ENCODE measurements around the gene FKBP2. TPM values are rescaled to one million over a fixed set of nuclear protein-coding genes. Genes with fewer than 3 reads are reported as not detected.

Gene FKBP2
- polyA plus RNA-seq, 1 experiment = 29.9 TPM

- peak; percentile 100 for DNase-seq (ENCODE audit: low read depth, low spot score)
- Histone ChIP-seq H3K9me3 (ENCODE audit: control insufficient read depth, insufficient read depth, low read length) (no peaks in the 10 kb centered on the region; the same call in 1 of the 2 replicates), H3K27ac (ENCODE audit: low read depth, low read length) (peak overlapping the region; percentile 95), H3K4me3 (ENCODE audit: low read depth, low read length) (peak overlapping the region; percentile 74), H3K27me3 (ENCODE audit: control insufficient read depth, insufficient read depth, low read length) (no peaks in the 10 kb centered on the region)
- no peak; the same call in 1 of the 2 replicates for TF ChIP-seq CTCF (IDR thresholded peaks at IDR 0.05; ENCODE audit: low read depth, low read length)
- ChIA-PET POLR2A (interaction anchor here (0.7 to 4.1 kb wide), 11 partner anchors 15 to 96 kb away, joined by 3 to 28 read pairs (median 4); partner anchors contain the start of genes BAD, GPR137, PRDX5 and STIP1), CTCF (interaction anchor here (1.0 to 4.0 kb wide), 5 partner anchors 19 to 86 kb away, joined by 3 to 24 read pairs (median 10); partner anchors contain the start of genes CATSPERZ and PLCB3)
These were observed 28.8 kb downstream of the FKBP2 start for GRCh38 chr11:64269540-64270220.

GRCh38 chr11:64275031-64275800 lies 34.3 kb downstream of the FKBP2 start:
- POLR2A ChIA-PET = no interaction called here
- Histone ChIP-seq H3K27me3 (ENCODE audit: control insufficient read depth, insufficient read depth, low read length) (no peaks in the 10 kb centered on the region), H3K27ac (ENCODE audit: low read depth, low read length) (no peak overlapping the region), H3K9me3 (ENCODE audit: control insufficient read depth, insufficient read depth, low read length) (no peaks in the 10 kb centered on the region; the same call in 1 of the 2 replicates), H3K4me3 (ENCODE audit: low read depth, low read length) (no peak overlapping the region)
- CTCF ChIA-PET = interaction anchor here (0.9 to 1.5 kb wide), 3 partner anchors 22 to 26 kb away, joined by 3 to 16 read pairs (median 5); no protein-coding TSS in a partner anchor
- TF ChIP-seq CTCF (IDR thresholded peaks at IDR 0.05; ENCODE audit: low read depth, low read length) = no peak
- DNase-seq (ENCODE audit: low read depth, low spot score) = no peak

GRCh38 chr11:64275841-64276240 lies 34.9 kb downstream of the FKBP2 start:
- ChIA-PET CTCF (interaction anchor here (0.9 to 1.5 kb wide), 3 partner anchors 21 to 29 kb away, joined by 3 to 5 read pairs (median 5); no protein-coding TSS in a partner anchor), POLR2A (no interaction called here)
- Histone ChIP-seq H3K27me3 (ENCODE audit: control insufficient read depth, insufficient read depth, low read length) (no peaks in the 10 kb centered on the region), H3K9me3 (ENCODE audit: control insufficient read depth, insufficient read depth, low read length) (no peaks in the 10 kb centered on the region; the same call in 1 of the 2 replicates), H3K27ac (ENCODE audit: low read depth, low read length) (no peak overlapping the region), H3K4me3 (ENCODE audit: low read depth, low read length) (no peak overlapping the region)
- TF ChIP-seq CTCF (IDR thresholded peaks at IDR 0.05; ENCODE audit: low read depth, low read length) = no peak
- no peak for DNase-seq (ENCODE audit: low read depth, low spot score)

- DNase-seq (ENCODE audit: low read depth, low spot score) = no peak
- CTCF ChIA-PET = interaction anchor here (0.6 to 1.5 kb wide), 4 partner anchors 16 to 36 kb away, joined by 3 to 11 read pairs (median 5); partner anchors contain the start of gene FKBP2
These were observed 35.9 kb downstream of the FKBP2 start for GRCh38 chr11:64276653-64277431.

More at GRCh38 chr11:64276653-64277431, 35.9 kb downstream of the FKBP2 start:
- Histone ChIP-seq H3K27me3 (ENCODE audit: control insufficient read depth, insufficient read depth, low read length) (no peaks in the 10 kb centered on the region), H3K4me3 (ENCODE audit: low read depth, low read length) (no peak overlapping the region), H3K27ac (ENCODE audit: low read depth, low read length) (no peak overlapping the region), H3K9me3 (ENCODE audit: control insufficient read depth, insufficient read depth, low read length) (no peaks in the 10 kb centered on the region)
- no peak for TF ChIP-seq CTCF (IDR thresholded peaks at IDR 0.05; ENCODE audit: low read depth, low read length)
- POLR2A ChIA-PET = no interaction called here

Measured in AG04450 (cell line).